ENCODE measurements around the gene SERPINB2.
"Not testable (repeated sequence)": the region's sequence is repeated elsewhere in the genome, so short reads cannot be mapped to it uniquely, and the experiment has no call there.

The SERPINB2 gene

DNA sequence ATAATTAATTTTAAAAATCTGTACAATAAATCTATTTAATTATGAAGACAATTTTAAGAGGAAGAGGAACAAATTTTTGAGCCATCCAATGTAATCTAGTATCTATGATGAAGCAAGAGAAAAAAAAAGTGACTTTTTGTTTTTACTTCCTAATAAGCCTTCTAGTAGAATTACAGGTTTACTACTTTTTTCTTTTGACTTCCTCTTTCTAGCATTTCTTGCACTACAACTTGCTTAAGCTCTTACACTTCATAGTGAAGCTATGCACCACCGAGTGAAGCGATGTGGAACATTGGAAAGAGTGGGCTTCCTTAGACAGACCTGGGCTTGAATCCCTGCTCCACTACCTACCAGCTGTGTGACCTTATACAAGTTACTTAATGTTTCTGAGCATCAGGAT lies 2.1 kb downstream of the SERPINB2 start:
- no peak for DNase-seq (ENCODE audit: low spot score)

DNA sequence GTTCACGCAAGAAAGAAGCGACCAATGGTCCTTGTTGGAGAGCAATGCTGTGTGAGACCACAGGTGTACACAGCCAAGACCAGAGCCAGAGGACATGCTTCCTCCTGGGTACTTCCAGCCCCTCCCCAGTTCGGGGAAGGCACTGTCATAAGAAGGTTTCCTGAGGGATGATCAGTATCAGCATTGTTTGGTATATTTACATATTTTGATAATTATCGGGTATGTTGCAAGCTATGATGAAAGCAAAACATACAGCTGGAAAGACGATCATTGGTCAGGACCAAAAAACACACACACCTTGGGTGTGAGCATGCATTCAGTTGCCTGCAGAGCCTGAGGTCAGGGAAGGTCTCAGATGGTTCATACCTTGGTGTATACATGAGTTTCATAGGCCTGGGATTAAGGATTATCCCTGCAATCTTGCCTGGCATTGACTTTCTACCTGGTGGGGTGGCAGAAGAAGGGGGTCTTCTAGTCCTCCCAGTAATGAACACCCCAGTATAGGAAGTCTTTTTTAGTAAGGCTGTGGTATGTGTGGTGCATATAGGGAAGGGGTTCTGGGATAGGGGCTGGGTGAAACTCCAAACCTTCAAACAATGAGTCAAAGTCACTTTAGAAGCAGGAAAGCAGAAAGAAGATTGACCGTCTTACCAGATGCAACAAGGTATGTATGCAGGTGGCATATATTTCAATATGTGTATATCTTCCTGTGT lies 2.9 kb downstream of the SERPINB2 start:
- DNase-seq (ENCODE audit: low spot score) = no peak

GRCh38 chr18:63890950-63891304 lies 3.4 kb downstream of the SERPINB2 start:
- no peak for DNase-seq (ENCODE audit: low spot score)

DNA sequence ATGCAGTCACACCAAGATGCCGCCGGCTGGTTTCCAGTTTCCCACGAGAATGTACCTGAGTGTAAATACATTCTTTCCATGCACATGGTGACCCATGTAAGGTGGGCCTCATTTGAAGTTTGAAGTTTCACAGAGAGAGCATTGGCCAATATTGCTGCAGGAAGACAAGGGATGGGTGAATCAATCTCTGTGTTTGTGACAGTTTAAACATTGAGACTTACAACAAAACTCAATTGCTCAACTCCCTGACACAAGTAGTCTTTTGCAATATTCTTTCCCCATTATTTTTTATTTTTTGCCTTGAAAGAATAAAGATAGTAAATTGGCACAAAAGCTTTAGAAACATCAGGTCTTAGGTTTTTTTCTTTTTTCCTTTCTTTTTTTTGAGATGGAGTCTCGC lies 5.1 kb downstream of the SERPINB2 start:
- no peak for DNase-seq (ENCODE audit: low spot score)

GRCh38 chr18:63894106-63894772 lies 6.7 kb downstream of the SERPINB2 start:
- DNase-seq (ENCODE audit: low spot score) = no peak

GRCh38 chr18:63895190-63895589 lies 7.7 kb downstream of the SERPINB2 start:
- no peak for DNase-seq (ENCODE audit: low spot score)

DNA sequence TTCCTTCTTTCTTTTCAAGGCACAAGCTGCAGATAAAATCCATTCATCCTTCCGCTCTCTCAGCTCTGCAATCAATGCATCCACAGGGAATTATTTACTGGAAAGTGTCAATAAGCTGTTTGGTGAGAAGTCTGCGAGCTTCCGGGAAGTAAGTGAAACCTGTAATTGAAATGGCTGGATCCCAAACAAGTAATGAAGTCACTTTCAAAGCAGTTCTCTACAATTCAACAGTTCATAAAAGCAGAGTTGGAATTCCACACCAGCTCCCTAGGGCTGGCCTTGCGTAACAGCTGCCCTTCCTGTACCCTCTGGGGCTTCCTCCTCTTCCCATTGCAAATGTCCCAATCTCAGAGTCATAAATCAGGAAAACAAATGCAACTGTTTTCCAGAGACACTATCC lies 9.6 kb downstream of the SERPINB2 start:
- no peak for DNase-seq (ENCODE audit: low spot score)

DNA sequence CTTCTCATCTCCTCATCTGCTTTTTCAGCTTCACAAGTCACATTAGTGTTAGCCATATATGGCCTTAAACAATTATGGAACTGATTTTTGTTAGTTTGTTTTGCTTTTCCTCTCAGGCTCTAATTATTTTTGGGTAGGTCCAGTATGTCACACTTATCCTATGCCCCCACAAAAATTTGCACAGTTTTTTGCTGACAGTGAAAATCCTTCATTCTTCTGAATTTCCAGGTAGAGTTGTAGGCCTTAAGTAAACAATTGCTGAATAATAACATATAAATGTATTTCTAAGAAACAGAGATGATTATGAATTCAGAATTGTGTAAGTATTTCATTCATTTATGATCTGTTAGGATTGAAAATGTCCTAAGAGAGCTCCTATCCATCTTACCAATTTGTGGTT lies 11.7 kb downstream of the SERPINB2 start:
- no peak for DNase-seq (ENCODE audit: low spot score)

DNA sequence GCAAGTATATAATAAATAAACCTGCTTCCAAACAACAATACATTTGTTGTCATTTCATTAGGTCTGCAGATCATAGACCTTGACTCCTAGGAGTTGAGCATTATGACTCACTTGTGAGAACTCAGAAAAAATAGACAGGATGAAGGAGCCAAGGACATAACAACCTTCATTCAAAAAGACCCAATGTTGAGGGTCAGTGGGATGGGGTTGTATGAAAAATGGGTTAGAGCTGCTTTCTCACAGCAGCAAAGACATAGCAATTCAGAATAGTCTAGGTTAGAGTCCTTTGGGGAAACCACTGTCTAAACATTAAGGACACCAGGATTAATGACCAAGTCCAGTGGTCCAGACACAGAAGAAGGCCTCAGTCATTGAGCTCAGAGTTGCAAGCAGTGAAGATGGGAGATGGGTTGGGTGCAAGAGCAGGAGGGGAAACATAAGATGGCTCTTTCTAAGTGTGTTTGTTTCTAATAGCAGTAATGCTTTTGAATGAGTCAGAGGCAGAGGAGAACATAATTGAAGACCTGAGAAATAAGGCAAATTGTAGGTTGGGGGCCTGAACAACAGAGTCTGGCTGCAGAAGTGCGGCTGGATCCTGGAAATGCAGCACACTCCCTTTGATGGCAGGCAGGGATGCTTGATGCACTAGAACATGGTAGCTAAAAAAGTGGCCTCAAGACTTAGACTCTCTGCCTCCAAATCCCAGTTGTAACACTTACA lies 16.5 kb downstream of the SERPINB2 start:
- DNase-seq (ENCODE audit: low spot score) = no peak

GRCh38 chr18:63904694-63905093 lies 17.2 kb downstream of the SERPINB2 start:
- DNase-seq (ENCODE audit: low spot score) = no peak

GRCh38 chr18:63905361-63905760 lies 17.9 kb downstream of the SERPINB2 start:
- no peak for DNase-seq (ENCODE audit: low spot score)

GRCh38 chr18:63906056-63906455 lies 18.6 kb downstream of the SERPINB2 start:
- DNase-seq (ENCODE audit: low spot score) = no peak

DNA sequence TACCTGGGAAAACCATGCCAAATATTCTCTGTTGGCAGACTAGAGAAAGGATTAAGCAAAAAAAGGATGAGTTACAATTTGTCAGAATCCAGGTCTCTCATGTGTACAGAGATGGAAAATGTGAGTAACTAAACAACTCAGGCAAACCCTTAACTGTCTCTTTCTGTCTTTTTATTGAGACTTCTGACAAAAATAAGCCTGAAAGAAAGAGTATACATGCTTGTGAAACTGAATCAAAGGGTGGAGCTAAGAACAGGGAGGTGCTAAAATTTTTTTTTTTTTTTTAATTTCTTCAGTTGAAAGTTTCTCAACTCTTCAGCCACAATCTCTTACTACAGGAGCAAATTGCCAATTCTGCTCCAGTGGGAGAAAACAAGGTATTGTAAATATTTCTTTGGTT lies 20.2 kb downstream of the SERPINB2 start, which contains the start of gene SERPINB10:
SERPINB10 (plus strand) TSS at position 295 of the 400 bp plus-strand sequence. CDS start 7,553 bp downstream, outside the sequence.
- no peak for DNase-seq (ENCODE audit: low spot score)

DNA sequence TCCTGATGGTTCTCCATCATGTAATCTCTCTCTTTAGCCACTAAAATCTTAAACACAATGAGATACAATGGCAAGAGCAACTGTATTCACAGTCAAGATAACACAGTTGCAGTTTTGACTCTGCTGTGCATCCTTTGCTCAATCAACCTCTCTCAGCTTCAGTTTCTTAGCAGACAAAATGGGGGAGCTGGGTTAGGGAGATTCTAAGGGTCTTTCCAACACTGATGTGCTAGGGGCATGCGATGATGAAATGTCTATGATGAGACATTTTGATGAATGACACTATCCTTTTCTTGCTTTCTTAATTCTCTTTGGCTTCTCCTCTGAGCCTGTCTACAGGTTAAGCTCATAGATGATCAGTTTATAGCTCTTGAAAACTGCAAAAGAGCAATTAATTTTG lies 21.4 kb downstream of the SERPINB2 start:
- DNase-seq (ENCODE audit: low spot score) = no peak

- no peak for DNase-seq (ENCODE audit: low spot score)
Measured at GRCh38 chr18:63909870-63910269, 22.4 kb downstream of the SERPINB2 start.

- DNase-seq (ENCODE audit: low spot score) = no peak
Measured at GRCh38 chr18:63917817-63918216, 30.3 kb downstream of the SERPINB2 start.

GRCh38 chr18:63922049-63922448 lies 34.5 kb downstream of the SERPINB2 start:
- DNase-seq (ENCODE audit: low spot score) = no peak

DNA sequence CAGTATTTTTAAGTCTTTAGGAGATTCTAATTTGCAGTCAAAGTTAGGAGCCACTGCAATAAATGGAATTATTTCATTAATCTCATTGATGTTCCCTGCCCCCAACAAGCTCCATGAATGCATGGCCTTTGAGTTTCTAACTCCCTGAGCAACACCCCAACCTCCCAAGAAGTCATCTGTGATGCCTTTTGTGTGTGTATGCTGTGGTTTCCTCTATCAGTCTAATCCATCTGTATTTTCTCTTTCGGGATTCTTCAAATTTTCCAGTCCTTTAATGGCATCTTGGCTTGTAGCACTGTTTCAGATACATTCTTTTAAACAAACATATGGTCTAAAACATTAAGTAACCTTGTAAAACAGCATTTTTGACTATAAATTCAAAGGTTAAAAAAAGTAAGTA lies 37.0 kb downstream of the SERPINB2 start:
- DNase-seq (ENCODE audit: low spot score) = no peak

GRCh38 chr18:63928331-63928730 lies 40.8 kb downstream of the SERPINB2 start:
- DNase-seq (ENCODE audit: low spot score) = no peak

GRCh38 chr18:63929369-63929768 lies 41.9 kb downstream of the SERPINB2 start:
- not testable (repeated sequence) for DNase-seq (ENCODE audit: low spot score)

DNA sequence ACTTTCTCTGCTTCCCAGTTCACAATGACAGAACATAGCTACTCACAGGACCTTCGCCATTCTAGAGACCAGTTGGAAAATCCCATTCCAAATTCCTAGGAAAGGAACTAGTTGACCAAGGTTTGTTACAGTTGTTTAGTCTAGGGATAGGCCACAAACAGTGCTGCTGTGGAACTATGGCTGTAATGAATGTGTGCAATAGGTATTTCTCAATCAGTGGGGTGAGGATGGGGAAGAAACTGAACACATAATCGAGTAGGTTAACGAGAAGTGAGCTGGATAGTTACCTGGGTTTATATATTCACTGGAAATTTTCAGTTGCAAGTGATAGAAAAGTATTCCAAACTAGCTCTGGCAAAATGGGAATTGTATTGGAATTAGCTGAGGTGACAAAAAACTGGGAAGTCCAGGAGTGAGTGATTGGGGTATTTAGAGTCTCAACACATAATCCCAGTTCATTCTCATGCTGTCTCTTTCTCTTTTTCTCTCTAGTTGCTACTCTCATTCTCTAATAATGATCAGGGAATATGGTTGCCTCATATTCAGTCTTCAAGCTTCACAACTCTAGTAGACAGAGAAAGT lies 43.4 kb downstream of the SERPINB2 start:
- no peak for DNase-seq (ENCODE audit: low spot score)

DNA sequence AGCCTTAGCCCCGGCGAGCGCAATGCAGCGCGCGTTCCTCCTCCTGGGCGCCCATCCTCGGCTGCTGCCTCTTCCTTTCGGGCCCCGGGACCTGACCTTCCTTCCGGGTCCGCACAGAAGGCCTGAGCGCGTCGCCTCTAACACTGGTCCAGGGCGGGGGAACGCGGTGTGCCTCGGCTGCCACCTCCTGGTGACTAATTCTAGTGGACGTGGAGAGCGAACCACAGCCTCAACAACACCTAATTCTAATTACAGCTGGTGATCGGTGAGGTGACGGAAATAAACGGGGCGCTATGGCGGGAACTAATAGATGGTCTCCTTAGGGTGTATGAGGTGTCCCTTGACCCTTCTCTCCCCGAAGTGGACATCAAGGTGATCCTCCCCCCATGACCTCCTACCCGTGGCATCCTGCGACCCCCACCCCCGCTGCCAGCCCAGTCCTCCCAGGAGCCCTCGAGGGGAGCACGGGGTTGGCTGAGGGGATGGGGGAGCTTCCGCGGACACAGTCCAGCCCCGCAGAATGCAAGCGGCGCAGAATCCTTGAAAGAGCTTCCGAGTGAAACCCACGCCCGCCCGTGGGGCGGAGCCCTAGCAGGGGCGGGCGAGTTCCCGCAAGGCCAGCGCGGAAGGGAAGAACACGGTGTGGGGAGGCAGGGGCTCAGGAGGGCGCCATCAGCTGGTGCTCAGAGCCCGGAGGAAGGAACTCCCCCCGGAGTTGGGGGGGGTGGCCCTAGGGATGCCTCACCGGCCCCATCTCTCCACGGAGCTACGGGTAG lies 48.8 kb downstream of the SERPINB2 start:
- DNase-seq (ENCODE audit: low spot score) = peak; percentile 63
